Neural cell (in vitro differentiated cells): ENCODE results near the gene DPH1.

Experiments used
- CTCF ChIP-seq: fragments of 450-650 bp; IDR thresholded peaks from 2 replicates; pipeline ENCODE4 v1.5.1; 2014; ENCODE audit warnings: antibody characterized with exemption, mild to moderate bottlenecking, moderate library complexity; ENCODE audit not compliant: poor library complexity, severe bottlenecking
- EP300 ChIP-seq: fragments of 450-650 bp; conservative IDR thresholded peaks from 2 replicates; pipeline ENCODE4 v1.6.1; 2014; ENCODE audit warnings: antibody characterized with exemption, mild to moderate bottlenecking, moderate library complexity; ENCODE audit not compliant: poor library complexity, severe bottlenecking
- MXI1 ChIP-seq: fragments of 450-650 bp; conservative IDR thresholded peaks from 2 replicates; pipeline ENCODE4 v1.6.1; 2014; ENCODE audit warnings: antibody characterized with exemption, mild to moderate bottlenecking; ENCODE audit not compliant: poor library complexity, severe bottlenecking
- POLR2AphosphoS5 ChIP-seq: IDR thresholded peaks from 2 replicates; pipeline ENCODE4 v1.6.1; 2012

DNA sequence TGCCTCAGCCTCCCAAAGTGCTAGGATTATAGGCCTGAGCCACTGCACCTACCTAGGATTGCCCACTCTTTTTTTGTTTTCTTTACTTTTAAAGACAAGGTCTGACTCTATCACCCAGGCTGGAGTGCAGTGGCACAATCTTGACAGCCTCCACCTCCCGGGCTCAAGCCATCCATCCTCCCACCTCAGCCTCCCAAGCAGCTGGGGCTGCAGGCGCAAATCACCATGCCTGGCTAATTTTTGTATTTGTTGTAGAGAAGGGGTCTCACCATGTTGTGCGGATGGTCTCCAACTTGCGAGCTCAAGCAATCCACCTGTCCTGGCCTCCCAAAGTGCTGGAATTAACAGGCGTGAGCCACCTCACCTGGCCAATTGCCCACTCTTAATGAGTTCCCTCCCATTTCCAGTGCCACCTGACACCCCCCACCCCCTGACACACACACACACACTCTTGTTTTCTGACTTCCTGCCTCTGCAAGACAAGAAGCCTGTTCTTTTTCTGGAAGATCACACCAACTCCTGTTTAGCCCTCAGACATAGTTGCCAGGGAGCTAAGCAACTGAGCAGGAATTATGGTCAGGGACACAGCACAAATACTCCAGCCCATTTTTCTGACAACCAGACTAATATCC, 14.4 kb downstream of the DPH1 start:
- no peak for TF ChIP-seq EP300
- TF ChIP-seq CTCF = no peak
- no peak for TF ChIP-seq POLR2AphosphoS5
- TF ChIP-seq MXI1 = no peak
